Right ventricle myocardium superior (tissue), 1 donor: Measurements from ENCODE around the gene CLIC6. TPM values are rescaled to one million over a fixed set of nuclear protein-coding genes. Genes with fewer than 3 reads are reported as not detected.

Source experiments
- ATAC-seq: fragments of 200-7000 bp; cut with Tn5 transposase; one replicate; pipeline ENCODE4 v1.9.1; 2020; ENCODE audit warnings: mild to moderate bottlenecking; ENCODE audit not compliant: poor library complexity
- DNase-seq: peaks from one replicate; pipeline ENCODE4 v3.0.0-alpha.2; 2020
- intact Hi-C: fragments of 100-400 bp; cut with DNase I; formaldehyde crosslinking; loops from one replicate; pipeline ENCODE4 v1.11.2; 2022
- total RNA-seq: library from RNA; stranded (reverse); fragmentation: NEBNext Ultra II Directional; extraction: Animal tissue kit (Norgen Biotek cat#: 25700); gene quantifications from one replicate; pipeline ENCODE4 v1.2.1, GENCODE V29; 2021
- donor health status: DM: no; HTN: yes; CAD: no; lungs with severe emphysema.

CLIC6 gene
- total RNA-seq, 1 donor from 2014 or later = 7.7 TPM

GRCh38 chr21:34688715-34689114 lies 19.9 kb downstream of the CLIC6 start:
- intact Hi-C loops = no loop called here
- no peak for DNase-seq
- no peak for ATAC-seq

- ATAC-seq = peak; percentile 76
- intact Hi-C loops = no loop called here
Measured at GRCh38 chr21:34690041-34690792, 21.4 kb downstream of the CLIC6 start.

GRCh38 chr21:34690793-34691175 lies 22.0 kb downstream of the CLIC6 start:
- intact Hi-C loops = no loop called here
- ATAC-seq = peak; percentile 72

More at GRCh38 chr21:34690041-34690792, 21.4 kb downstream of the CLIC6 start:
- DNase-seq = no peak

GRCh38 chr21:34691390-34692032 lies 22.7 kb downstream of the CLIC6 start:
- ATAC-seq = no peak
- intact Hi-C loops = no loop called here
- DNase-seq = no peak

More at GRCh38 chr21:34690793-34691175, 22.0 kb downstream of the CLIC6 start:
- no peak for DNase-seq

GRCh38 chr21:34692458-34693020 lies 23.7 kb downstream of the CLIC6 start:
- ATAC-seq = no peak
- DNase-seq = no peak
- intact Hi-C loops = no loop called here

GRCh38 chr21:34693192-34693810 lies 24.5 kb downstream of the CLIC6 start:
- DNase-seq (no peak), ATAC-seq (peak; percentile 31)
- intact Hi-C loops = no loop called here

GRCh38 chr21:34695434-34695833 lies 26.6 kb downstream of the CLIC6 start:
- DNase-seq = no peak
- no peak for ATAC-seq
- intact Hi-C loops = no loop called here

- ATAC-seq (no peak), DNase-seq (no peak)
- intact Hi-C loops = no loop called here
Measured at GRCh38 chr21:34696121-34696520, 27.3 kb downstream of the CLIC6 start.

GRCh38 chr21:34697826-34698225 lies 29.0 kb downstream of the CLIC6 start:
- DNase-seq = no peak
- no peak for ATAC-seq
- intact Hi-C loops = no loop called here

- DNase-seq = no peak
- intact Hi-C loops = no loop called here
- ATAC-seq = no peak
Measured at GRCh38 chr21:34698270-34699015, 29.6 kb downstream of the CLIC6 start.

GRCh38 chr21:34700605-34701004 lies 31.8 kb downstream of the CLIC6 start:
- no peak for DNase-seq
- ATAC-seq = no peak
- intact Hi-C loops = no loop called here

- DNase-seq (no peak), ATAC-seq (no peak)
- intact Hi-C loops = no loop called here
Measured at GRCh38 chr21:34701726-34702125, 32.9 kb downstream of the CLIC6 start.

GRCh38 chr21:34702341-34703170 lies 33.8 kb downstream of the CLIC6 start:
- DNase-seq (no peak), ATAC-seq (no peak)
- intact Hi-C loops = no loop called here

- intact Hi-C loops = no loop called here
- DNase-seq = no peak
- ATAC-seq = no peak
Measured at GRCh38 chr21:34703571-34703970, 34.8 kb downstream of the CLIC6 start.

- ATAC-seq = no peak
- DNase-seq = no peak
- intact Hi-C loops = no loop called here
Measured at GRCh38 chr21:34704119-34704518, 35.3 kb downstream of the CLIC6 start.

GRCh38 chr21:34705011-34705410 lies 36.2 kb downstream of the CLIC6 start:
- ATAC-seq (no peak), DNase-seq (no peak)
- intact Hi-C loops = no loop called here

- ATAC-seq (no peak), DNase-seq (no peak)
- intact Hi-C loops = no loop called here
Measured at GRCh38 chr21:34706337-34706736, 37.5 kb downstream of the CLIC6 start.

GRCh38 chr21:34707876-34708325 lies 39.1 kb downstream of the CLIC6 start:
- no peak for DNase-seq
- intact Hi-C loops = no loop called here
- ATAC-seq = no peak
